HUDEP-2 (cell line): ENCODE results near the gene KCND1.
A peak's percentile ranks its signal among the peaks of the same experiment; 100 is the strongest.

Experiments used
- DNase-seq, 76 experiments: peaks; one replicate each; lab custom pipeline; 2025; ENCODE audit not compliant: unreplicated experiment in 76 of 76; lab: John Stamatoyannopoulos, UW

Gene KCND1

DNA sequence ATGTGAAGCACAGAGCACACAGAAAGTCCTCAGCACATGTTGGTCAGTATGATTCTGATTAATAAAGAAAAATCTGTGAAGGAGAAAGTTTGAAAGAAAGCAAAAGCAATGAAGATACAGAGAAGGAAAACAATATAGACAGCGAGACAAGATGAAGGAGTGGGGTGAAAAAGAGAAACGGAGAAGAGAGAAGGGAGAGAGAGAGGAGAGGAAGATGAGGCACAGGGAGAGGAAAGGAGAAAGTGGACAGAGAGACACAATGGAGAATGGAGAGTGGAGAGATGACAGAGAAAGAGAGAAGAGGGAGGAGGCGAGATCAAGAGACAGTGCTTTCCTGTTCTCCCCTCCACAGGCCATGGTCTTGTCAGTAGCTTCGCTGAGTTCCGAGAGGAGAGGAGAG lies 3.9 kb upstream of the KCND1 start:
- no peak for DNase-seq

DNA sequence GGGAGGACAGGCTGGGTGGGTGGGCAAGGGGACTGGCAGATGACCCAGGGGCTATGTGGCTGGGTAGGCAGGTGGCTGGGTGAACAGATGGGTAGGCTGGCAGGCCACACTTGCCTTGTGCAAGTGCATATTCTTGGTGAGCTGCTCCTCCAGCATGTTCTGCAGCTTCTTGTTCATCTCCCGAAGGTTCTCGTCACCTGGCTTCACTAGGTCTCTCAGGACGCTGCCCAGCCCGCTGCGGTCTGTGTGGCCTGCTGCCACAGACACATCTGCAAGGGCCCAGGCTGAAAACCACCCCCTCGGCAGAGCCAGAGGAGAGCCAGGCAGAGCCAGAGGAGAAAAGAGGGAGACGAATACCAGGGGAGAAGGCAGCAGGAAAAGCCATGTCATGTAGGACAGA lies 3.4 kb upstream of the KCND1 start:
- no peak for DNase-seq

DNA sequence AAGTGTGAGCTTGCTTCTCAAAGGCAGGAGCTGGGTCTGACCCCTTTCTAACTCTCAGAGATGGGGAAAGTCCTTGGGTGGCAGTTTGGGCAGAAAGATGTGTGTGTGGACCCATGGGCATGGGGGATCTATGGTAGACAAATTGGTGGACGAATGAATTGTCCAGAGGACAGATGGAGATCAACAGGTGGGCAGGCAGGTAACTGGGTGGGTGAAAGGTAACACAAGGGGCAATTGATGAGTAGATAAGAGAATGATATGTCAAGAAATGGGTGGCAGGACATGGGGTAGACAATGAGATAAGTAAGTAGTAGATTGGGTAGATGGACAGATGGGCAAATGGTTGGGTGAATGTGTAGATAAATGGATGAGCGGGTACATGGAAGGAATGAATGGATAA lies 2.9 kb upstream of the KCND1 start:
- no peak for DNase-seq

DNA sequence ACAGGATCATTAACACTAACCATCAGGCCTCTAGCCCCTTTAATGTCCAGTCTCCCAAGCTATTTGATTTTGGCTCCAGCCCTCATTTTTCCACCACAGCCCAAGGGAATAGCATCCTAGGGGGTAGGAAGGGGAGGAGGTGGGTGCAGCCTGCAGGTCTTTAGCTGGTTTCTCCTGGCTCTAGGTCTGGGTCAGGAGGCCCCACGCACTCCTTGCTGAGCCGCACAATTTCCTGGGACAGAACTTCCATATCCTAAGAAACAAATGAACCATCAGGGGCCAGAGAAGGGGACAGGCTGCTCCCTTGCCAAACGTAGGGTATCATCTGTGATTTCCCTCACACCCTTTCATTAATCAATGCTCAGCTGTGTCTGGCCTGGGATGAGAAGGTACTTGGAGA lies 2.4 kb upstream of the KCND1 start:
- DNase-seq, result no peak

DNA sequence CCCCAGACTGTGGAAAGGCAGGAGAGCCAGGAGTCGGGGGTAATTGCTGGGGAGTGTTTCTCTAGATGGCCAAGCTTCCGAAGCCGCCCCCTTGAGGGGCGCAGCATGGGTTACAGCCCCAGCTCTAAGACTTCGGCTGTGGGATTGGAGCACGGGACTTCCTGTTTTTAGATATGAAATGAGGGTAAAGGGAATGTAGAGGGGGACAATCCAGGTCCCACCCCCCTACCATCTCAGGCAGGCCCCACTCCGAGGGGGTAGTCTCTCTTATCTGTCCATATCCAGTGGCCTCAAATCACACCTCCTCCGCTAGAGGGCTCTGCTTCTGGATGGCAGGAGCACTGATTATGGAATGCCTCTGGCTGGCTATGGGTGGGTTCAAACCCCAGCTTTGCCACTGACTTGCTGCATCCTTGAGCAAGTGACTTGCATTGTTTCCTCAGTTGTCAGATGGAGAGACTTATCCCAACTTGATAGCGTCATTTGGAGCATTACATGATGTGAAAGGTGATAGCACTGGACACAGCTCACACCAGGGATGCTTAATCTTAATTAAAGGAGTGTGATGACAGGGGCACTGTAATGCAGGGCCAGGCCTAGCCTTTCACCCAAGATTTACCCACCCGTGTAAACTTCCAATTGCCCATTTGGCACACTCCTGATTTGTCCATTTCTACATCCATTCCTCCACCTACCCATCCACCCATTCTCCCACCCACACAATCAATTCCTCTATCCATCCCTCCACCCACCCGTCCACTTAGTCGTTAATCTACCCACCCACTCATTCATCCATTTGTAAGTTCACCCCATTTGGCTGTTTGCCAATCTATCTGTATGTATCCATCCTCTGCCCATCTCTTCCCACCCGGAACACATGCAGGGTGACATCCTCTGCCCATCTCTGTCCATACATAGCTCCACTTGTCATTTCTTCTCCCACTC lies 848 bp upstream of the KCND1 start:
- DNase-seq, result peak in 32 of 76 experiments; percentile 1 to 40 (median 14)

DNA sequence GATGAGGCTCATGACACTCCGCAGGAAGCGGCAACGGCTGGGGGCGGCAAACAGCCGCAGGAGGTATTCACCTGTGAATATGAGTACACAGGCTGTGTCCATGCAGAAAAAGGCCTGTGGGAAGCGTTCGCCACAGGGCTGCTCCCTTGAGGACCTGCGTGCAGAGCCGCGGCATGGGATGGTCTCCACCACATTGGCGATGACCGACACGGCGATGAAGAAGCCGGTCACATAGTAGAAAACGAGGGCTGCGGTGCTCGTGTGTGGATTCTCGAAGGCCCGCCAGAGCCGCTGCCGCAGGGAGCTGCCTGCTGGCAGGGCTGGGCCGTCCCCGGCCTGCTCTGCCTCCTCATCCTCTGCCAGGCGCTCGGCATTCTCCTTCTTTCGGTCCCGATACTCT lies 2.2 kb downstream of the KCND1 start:
- no peak for DNase-seq

DNA sequence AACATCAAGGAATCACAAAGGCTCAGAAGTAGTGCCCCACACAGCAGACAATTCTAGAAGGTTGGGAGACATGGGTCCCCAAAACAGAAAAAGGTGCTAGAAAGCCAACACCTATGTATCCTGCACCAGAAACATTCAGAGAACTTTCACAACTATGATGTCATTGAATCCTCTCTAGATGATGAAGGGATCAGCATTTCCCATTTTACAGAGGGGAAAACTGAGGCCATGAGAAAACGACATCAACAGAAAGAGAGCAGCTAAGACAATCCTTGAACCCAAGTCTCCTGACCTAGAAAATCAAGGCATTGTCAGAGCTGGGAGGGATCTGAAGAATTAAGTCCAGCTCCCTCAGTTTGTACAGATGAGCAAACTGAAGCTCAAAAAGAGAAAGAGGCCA lies 3.3 kb downstream of the KCND1 start:
- no peak for DNase-seq

DNA sequence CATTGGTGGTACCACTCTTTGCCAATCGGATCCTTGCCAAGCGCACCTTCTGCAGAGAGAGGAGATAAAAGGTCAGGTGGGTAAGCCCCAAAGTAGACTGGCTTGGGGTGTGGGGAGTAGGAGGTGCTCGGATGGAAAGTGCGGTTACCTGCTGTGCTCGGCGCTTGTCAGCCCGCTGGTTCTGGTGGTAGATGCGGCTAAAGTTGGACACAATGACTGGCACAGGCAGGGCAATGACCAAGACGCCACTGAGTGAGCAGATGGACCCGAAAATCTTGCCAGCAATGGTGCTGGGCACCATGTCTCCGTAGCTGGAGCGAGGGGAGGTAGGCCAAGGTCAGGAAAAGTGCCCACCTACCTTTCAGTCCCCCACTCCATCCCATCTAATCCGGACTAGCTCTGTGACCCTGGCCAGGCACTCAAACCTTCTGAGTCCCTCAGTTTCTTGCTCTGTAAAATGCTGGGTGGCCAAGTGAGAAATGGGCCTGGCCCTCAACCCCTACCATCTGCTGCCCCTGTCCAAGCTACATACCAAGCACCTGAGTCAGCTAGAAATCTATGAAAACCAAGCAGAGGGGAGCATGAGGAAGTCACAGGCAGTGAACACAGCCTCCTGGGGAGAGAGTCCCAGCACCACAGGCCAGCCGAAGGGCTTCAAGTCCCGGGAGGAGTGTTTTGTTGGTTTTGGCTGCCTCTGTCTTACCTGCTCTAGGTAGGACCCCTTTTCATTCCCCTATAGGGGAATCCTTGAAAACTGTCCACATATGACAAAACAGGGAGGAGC lies 4.7 kb downstream of the KCND1 start:
- DNase-seq, result no peak

DNA sequence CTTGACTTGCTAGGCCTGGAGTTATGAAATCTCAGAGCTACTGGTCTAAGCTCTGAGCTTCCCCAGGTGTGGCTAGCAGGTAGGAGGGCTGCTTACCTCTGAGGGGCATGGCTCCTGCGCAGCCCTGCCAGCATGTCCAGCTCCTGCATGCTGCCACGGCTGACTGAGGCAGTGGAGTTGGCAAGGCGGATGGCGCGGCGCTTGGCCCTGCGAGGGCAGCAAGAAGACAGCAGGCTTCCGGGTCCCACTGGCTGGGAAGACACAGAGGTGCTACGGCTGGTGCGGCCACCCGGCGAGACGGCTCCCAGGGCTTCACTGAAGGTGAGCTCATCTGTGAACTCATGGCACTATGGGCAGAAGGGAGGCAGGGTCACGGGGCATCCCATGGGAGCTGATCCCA lies 5.7 kb downstream of the KCND1 start:
- DNase-seq, result no peak

DNA sequence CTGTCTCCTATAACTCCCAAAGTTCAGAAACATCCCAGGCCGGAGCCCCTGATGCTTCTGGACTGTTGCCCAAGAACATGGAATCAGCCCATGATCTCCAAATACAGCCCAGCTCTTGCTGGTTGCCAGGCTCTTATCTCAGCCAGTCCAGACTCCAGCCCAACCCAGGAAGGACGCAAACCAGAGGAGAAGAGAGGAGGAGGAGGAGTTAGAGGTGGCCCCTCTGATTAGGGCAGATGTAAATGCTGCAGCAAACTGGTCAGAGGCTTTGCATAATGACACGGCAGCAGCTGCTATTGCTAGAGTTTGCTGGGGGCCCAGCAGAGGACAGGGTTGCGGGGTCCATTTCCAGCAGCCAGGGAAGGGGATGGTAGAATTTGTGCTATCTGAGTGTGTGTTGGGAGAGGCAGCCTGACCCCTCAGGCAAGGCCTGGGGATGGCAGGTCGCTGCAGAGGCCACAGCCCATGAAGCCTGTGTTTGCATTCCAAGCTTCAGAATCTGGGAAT lies 10.0 kb downstream of the KCND1 start:
- peak in 73 of 76 experiments; percentile 17 to 88 (median 69) for DNase-seq

DNA sequence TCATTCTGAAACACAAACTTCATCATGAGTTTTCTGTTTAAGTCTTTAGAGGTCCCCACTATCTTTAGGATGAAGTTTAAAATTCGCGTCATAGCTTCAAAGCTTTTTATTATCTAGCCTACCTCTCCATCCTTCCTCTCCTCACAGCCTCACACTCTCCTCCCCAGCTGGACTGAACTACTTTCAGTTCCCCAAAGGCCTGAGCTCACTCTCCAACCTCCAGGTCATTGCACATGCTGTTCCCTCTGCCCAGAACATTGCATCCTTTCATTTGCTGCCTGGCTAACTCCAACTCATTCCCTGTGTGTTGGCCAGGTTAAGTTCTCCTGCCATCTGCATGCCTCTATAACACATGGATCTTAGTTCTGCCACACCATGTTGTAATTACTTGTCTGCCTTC lies 11.4 kb downstream of the KCND1 start:
- no peak for DNase-seq

DNA sequence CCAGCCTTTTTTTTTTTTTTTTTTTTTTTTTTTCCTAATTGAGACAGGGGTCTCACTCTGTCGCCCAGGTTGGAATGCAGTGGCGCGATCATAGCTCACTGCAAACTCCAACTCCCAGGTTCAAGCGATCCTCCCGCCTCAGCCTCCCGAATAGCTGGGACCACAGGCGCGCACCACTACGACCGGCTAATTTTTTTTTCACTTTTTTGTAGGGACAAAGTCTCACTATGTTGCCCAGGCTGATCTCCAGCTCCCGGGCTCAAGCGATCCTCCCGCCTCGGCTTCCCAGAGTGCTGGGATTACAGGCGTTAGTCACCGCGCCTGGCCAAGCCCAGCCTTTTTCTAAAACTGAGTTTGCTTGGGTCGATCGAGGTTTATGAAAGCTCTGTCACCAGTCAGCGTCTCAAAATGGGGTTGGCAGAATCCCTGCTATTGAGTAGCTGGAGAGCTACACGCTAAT lies 13.0 kb downstream of the KCND1 start:
- DNase-seq, result peak in 1 of 76 experiments; percentile 4

DNA sequence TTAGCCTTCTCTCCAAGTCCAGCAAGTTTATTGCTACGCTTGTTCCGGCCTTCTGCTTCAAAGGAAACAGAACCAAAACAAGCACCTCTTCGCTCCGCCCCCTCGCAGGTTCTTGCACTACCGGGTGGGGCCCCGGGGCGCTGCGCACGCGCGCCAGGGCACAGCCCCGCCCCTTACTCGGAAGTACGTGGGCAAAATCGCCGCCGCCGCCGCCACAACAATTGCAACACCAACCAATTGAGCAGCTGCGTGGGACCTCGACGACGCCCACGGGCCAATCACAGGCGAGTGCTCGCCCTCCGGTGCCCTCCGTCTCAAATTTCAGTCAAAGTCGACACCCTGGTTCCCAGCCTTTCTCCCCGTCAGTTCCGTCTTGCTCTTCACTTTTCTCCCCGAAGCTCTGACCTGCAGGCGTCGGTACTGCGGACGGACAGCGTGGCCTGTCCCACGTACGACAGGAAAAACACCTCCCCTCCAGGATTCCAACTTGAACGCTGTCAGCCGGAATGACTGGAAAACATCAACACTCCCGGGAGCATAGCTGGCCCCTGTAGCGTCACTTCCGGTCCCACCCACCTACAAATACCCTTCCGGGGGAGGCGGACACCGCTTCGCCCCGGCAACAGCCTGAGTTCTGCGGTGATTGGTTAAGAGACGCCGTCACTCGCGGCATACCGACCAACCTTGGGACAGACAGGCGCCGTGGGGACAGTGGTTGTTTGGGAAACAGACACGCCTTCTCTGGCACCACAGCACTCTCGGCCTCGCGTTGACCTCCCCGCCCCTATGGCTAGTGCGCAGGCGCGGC lies 13.6 kb downstream of the KCND1 start:
- peak in 75 of 76 experiments; percentile 20 to 95 (median 89) for DNase-seq

DNA sequence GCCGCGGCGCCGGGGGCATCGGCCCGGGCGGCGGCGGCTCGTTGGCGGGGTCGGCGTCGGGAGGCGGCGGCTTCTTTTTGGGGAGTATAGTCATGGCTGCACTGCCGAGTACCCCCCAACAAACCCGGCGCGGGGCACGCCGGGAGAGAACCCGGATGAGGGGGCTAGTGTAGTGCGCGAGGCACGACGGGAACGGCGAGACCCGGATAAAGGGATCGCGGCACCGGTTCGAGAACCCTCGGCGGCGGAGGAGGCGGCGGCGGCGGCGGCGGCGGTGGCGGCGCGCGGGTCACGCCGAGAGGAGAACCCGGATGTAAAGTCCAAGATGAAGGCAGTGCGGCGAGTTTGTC lies 14.2 kb downstream of the KCND1 start, which contains the start of gene OTUD5:
OTUD5 (minus strand) TSS at position 131 of the 350 bp plus-strand sequence; CDS start at position 94, 37 bp downstream.
- DNase-seq, result peak in 26 of 76 experiments; percentile 6 to 57 (median 40)

DNA sequence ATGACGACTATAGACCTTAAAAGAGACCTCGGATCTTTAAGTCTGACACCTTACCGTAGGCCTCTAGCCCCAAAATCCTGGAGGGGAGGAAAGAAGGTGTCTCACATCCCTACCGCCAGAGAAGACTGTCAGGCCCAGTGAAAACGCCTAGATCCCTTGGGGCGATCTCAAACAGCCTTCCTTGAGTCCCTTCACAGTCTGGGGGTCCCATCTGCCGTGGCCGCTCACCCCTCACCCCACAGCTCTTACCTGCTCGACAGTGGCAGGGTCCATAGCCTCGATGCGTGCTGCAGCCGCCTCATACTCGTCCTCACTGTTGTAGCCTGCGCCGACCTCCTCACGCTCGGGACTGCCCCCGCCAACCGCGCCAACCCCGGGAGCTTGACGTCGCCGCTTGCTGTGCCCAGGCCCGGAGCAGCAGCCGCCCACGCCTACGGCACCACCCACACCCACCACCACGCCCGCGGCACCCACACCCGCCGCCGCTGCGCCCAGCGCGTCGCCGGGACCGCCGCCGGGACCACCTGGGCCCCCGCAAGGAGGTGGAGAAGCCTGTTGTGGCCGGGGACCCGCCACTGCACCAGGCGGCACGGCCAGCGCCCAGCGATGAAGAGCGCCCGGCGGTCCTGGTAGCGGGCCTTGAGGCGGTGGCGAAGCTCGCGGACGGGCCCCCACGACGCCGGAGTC lies 14.8 kb downstream of the KCND1 start:
- DNase-seq, result peak in 45 of 76 experiments; percentile 0 to 60 (median 35)

DNA sequence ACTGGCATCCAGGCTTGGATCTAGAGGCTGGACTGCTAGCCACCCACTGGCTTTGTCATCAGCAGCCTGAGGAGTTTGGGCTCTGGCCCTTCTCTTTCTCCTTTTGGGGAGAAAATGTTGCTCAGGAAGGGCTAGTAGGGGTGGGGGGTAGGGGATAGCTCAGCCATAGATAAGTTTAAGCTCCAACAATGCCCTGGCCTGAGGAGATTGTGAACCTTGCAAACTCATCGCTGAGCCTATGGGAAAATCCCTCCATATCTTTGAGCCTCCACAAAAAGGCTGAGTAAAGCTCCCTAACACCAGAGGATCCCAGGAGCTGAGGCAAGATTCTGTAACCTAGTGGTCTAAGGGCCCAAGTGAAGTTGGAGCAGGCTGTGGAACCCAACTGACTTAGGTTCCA lies 23.1 kb downstream of the KCND1 start:
- DNase-seq, result no peak

DNA sequence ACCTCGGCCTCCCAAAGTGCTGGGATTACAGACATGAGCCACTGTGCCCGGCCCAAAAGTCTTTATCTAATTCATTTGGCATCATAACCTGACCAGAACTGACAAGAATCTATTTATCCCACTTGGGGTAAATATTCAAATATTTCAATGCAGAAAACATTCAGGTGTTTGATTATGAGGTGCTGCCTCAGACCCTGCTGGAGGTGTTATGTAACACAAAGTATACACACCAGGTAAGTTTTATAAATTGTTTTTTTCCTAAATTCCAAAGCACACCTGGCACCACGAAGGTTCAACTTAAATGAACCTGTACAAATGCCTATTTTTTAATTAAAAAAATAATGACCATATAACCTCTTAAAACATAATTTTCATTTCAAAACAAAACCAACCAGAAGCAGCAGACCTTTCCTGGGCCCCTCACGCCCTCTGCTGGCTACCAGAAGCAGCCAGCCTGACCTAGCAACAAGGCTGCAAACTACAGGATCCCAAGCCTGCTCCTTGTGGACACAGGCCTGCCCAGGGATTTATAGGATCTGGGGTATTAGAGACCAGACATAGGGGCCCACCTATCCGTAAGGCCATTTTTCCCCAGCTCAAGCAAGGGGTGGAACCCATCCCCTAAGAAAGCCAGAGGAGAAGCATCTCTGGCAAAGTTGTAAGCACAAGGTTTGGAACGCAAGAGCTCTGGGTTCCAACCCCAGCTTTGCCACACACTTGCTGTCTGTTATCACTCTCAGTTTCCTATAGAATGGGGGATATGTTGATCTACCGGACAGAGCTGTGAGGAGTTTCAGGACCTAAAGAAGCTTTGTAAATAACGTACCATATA lies 25.9 kb downstream of the KCND1 start:
- peak in 33 of 76 experiments; percentile 0 to 33 (median 9) for DNase-seq

DNA sequence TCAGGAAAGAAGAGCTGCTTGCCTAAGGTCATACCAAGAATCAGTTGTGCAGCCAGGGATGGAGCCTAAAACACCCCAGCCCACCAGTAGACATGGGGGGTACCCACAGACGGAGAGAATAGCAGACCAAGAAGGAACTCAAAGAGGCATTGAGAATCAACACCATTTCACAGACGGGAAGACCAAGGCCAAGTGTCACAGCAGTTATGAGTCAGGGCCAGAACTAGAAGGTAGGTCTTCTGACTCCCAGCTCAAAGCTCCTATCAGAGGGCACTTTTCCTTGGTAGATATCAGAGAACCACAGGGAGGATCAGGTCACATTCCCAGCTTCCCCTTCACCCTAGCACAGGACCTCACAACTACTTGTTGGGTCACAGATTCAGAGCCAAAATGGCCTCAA lies 28.7 kb downstream of the KCND1 start:
- no peak for DNase-seq

DNA sequence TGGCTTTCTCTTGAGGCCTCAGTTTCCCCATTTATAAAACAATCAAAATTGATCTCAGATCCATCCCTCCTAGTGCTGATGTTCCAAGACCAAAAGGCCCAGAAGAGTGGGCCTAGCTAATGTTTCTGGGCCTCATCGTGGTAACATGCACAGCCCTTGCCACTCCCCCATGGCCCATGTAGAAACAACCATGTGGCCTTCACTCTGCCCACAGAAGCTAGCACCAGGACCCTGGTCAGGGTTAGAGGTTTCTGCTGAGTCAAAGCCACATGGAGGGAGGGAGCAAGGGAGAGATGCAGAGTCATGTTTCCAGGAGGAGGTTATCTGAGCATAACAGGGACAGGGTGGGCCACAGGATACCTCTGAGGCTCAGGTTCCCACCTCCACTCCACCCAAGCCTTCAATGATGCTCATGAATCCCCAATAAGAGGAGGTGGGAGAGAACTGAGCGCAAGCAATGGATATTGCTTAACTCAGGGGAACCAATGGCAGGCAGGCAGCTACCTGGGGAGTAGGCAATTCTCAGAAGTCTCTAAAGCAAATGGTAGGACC lies 31.2 kb downstream of the KCND1 start:
- peak in 49 of 76 experiments; percentile 2 to 69 (median 25) for DNase-seq
